ENCODE data around the gene GRM4.
"Not testable (repeated sequence)": the region's sequence is repeated elsewhere in the genome, so short reads cannot be mapped to it uniquely, and the experiment has no call there.

The GRM4 gene

GRCh38 chr6:34146021-34146782, at the start of gene GRM4:
TSS of gene GRM4 (minus strand) at chr6:34146087. CDS start at chr6:34133496, 12,591 bp downstream.
- DNase-seq (ENCODE audit: low spot score): no peak

GRCh38 chr6:34194772-34195171, 48.9 kb upstream of the GRM4 start:
- DNase-seq (ENCODE audit: low spot score): no peak

- DNase-seq (ENCODE audit: low spot score): no peak
Observed at GRCh38 chr6:34190504-34191122, 44.7 kb upstream of the GRM4 start.

GRCh38 chr6:34189806-34190503, 44.1 kb upstream of the GRM4 start:
- DNase-seq (ENCODE audit: low spot score): peak; percentile 18

GRCh38 chr6:34184726-34185125, 38.8 kb upstream of the GRM4 start:
- not testable (repeated sequence) for DNase-seq (ENCODE audit: low spot score)

- DNase-seq (ENCODE audit: low spot score): peak; percentile 20
Observed at GRCh38 chr6:34182751-34183531, 37.1 kb upstream of the GRM4 start.

GRCh38 chr6:34181908-34182307, 36.0 kb upstream of the GRM4 start:
- DNase-seq (ENCODE audit: low spot score): no peak

- DNase-seq (ENCODE audit: low spot score): no peak
Observed at GRCh38 chr6:34179106-34179720, 33.3 kb upstream of the GRM4 start.

GRCh38 chr6:34178357-34179105, 32.6 kb upstream of the GRM4 start:
- DNase-seq (ENCODE audit: low spot score): no peak

GRCh38 chr6:34177181-34177591, 31.3 kb upstream of the GRM4 start:
- DNase-seq (ENCODE audit: low spot score): no peak

- DNase-seq (ENCODE audit: low spot score): no peak
Observed at GRCh38 chr6:34176261-34177031, 30.6 kb upstream of the GRM4 start.

GRCh38 chr6:34174846-34175399, 29.0 kb upstream of the GRM4 start:
- DNase-seq (ENCODE audit: low spot score): no peak

- no peak for DNase-seq (ENCODE audit: low spot score)
Observed at GRCh38 chr6:34172961-34173775, 27.3 kb upstream of the GRM4 start.

GRCh38 chr6:34170346-34170745, 24.5 kb upstream of the GRM4 start:
- DNase-seq (ENCODE audit: low spot score): no peak

- no peak for DNase-seq (ENCODE audit: low spot score)
Observed at GRCh38 chr6:34169897-34170296, 24.0 kb upstream of the GRM4 start.

- DNase-seq (ENCODE audit: low spot score): no peak
Observed at GRCh38 chr6:34161857-34162515, 16.1 kb upstream of the GRM4 start.

- no peak for DNase-seq (ENCODE audit: low spot score)
Observed at GRCh38 chr6:34159844-34160243, 14.0 kb upstream of the GRM4 start.

GRCh38 chr6:34158876-34159275, 13.0 kb upstream of the GRM4 start:
- no peak for DNase-seq (ENCODE audit: low spot score)

- no peak for DNase-seq (ENCODE audit: low spot score)
Observed at GRCh38 chr6:34157851-34158250, 12.0 kb upstream of the GRM4 start.

Data from pons (tissue), 1 donor.